ENCODE results near the gene OXA1L. TPM values are rescaled to one million over a fixed set of nuclear protein-coding genes. Genes with fewer than 3 reads are reported as not detected.
A peak's percentile ranks its signal among the peaks of the same experiment; 100 is the strongest.
"Not testable (repeated sequence)": the region's sequence is repeated elsewhere in the genome, so short reads cannot be mapped to it uniquely, and the experiment has no call there.

Gene OXA1L
- 62.8 TPM for total RNA-seq

- peak; percentile 98 for ATAC-seq
- intact Hi-C loops (cut with DNase I) = no loop called here
These were observed at the start of gene OXA1L for GRCh38 chr14:22766457-22767322. TSS of gene OXA1L (plus strand) at chr14:22766688. CDS start at chr14:22766702, 14 bp downstream.

GRCh38 chr14:22718091-22718490, 48.4 kb upstream of the OXA1L start:
- ATAC-seq = no peak
- no peak for DNase-seq (ENCODE audit: low spot score)
- intact Hi-C loops (cut with DNase I) = no loop called here

More at GRCh38 chr14:22766457-22767322, at the start of gene OXA1L:
- DNase-seq (ENCODE audit: low spot score) = peak; percentile 99

- DNase-seq (ENCODE audit: low spot score) (no peak), ATAC-seq (no peak)
- intact Hi-C loops (cut with DNase I) = no loop called here
These were observed 45.3 kb upstream of the OXA1L start for GRCh38 chr14:22721213-22721612.

GRCh38 chr14:22723815-22724214, 42.7 kb upstream of the OXA1L start:
- intact Hi-C loops (cut with DNase I) = no loop called here
- DNase-seq (ENCODE audit: low spot score) = no peak
- no peak for ATAC-seq

GRCh38 chr14:22724847-22725246, 41.6 kb upstream of the OXA1L start:
- ATAC-seq = not testable (repeated sequence)

GRCh38 chr14:22725374-22725773, 41.1 kb upstream of the OXA1L start:
- DNase-seq (ENCODE audit: low spot score); intact Hi-C loops (cut with DNase I); ATAC-seq: not testable (repeated sequence)

More at GRCh38 chr14:22724847-22725246, 41.6 kb upstream of the OXA1L start:
- DNase-seq (ENCODE audit: low spot score); intact Hi-C loops (cut with DNase I): not testable (repeated sequence)

GRCh38 chr14:22726012-22726411, 40.5 kb upstream of the OXA1L start:
- intact Hi-C loops (cut with DNase I) = no loop called here

GRCh38 chr14:22732062-22732461, 34.4 kb upstream of the OXA1L start:
- intact Hi-C loops (cut with DNase I); ATAC-seq; DNase-seq (ENCODE audit: low spot score): not testable (repeated sequence)

More at GRCh38 chr14:22726012-22726411, 40.5 kb upstream of the OXA1L start:
- DNase-seq (ENCODE audit: low spot score) (no peak), ATAC-seq (no peak)

- intact Hi-C loops (cut with DNase I) = no loop called here
- no peak for DNase-seq (ENCODE audit: low spot score)
- no peak for ATAC-seq
These were observed 32.7 kb upstream of the OXA1L start for GRCh38 chr14:22733829-22734228.

- intact Hi-C loops (cut with DNase I) = loop anchor here (5.0 kb wide), 1 partner anchor 1528 kb away; no protein-coding TSS in a partner anchor
- no peak for DNase-seq (ENCODE audit: low spot score)
- no peak for ATAC-seq
These were observed 31.4 kb upstream of the OXA1L start for GRCh38 chr14:22735096-22735495.

GRCh38 chr14:22736384-22736783, 30.1 kb upstream of the OXA1L start:
- intact Hi-C loops (cut with DNase I) = loop anchor here (5.0 kb wide), 1 partner anchor 1529 kb away; no protein-coding TSS in a partner anchor
- not testable (repeated sequence) for DNase-seq (ENCODE audit: low spot score); ATAC-seq

GRCh38 chr14:22737052-22737451, 29.4 kb upstream of the OXA1L start:
- no peak for DNase-seq (ENCODE audit: low spot score)
- intact Hi-C loops (cut with DNase I) = loop anchor here (5.0 kb wide), 1 partner anchor 1530 kb away; no protein-coding TSS in a partner anchor
- no peak for ATAC-seq

- DNase-seq (ENCODE audit: low spot score) (no peak), ATAC-seq (no peak)
- intact Hi-C loops (cut with DNase I) = loop anchor here (5.0 kb wide), 1 partner anchor 1532 kb away; no protein-coding TSS in a partner anchor
These were observed 27.1 kb upstream of the OXA1L start for GRCh38 chr14:22739423-22739822.

- DNase-seq (ENCODE audit: low spot score) (no peak), ATAC-seq (no peak)
- intact Hi-C loops (cut with DNase I) = no loop called here
These were observed 26.5 kb upstream of the OXA1L start for GRCh38 chr14:22740020-22740419.

GRCh38 chr14:22747769-22748168, 18.7 kb upstream of the OXA1L start:
- ATAC-seq = no peak
- intact Hi-C loops (cut with DNase I) = no loop called here
- no peak for DNase-seq (ENCODE audit: low spot score)

- ATAC-seq = no peak
- intact Hi-C loops (cut with DNase I) = no loop called here
These were observed 18.3 kb upstream of the OXA1L start for GRCh38 chr14:22748206-22748605.

GRCh38 chr14:22748631-22749068, 17.8 kb upstream of the OXA1L start:
- DNase-seq (ENCODE audit: low spot score) (no peak), ATAC-seq (no peak)
- intact Hi-C loops (cut with DNase I) = no loop called here

More at GRCh38 chr14:22748206-22748605, 18.3 kb upstream of the OXA1L start:
- DNase-seq (ENCODE audit: low spot score) = no peak

- ATAC-seq = no peak
- intact Hi-C loops (cut with DNase I) = no loop called here
These were observed 14.1 kb upstream of the OXA1L start for GRCh38 chr14:22752422-22752821.

GRCh38 chr14:22753586-22753985, 12.9 kb upstream of the OXA1L start:
- intact Hi-C loops (cut with DNase I) = no loop called here
- DNase-seq (ENCODE audit: low spot score) (no peak), ATAC-seq (no peak)

More at GRCh38 chr14:22752422-22752821, 14.1 kb upstream of the OXA1L start:
- no peak for DNase-seq (ENCODE audit: low spot score)

All from sciatic nerve (tissue), 2 donors.